ENCODE data around the gene IL22RA2. TPM values are rescaled to one million over a fixed set of nuclear protein-coding genes. Genes with fewer than 3 reads are reported as not detected.
A peak's percentile ranks its signal among the peaks of the same experiment; 100 is the strongest.

The IL22RA2 gene
- total and polyA plus RNA-seq, 9 of the 15 experiments (the other 6 are each of a cell fraction or from before 2014, with no cell fraction given), result 0.03 TPM; not detected in 8

- no peak for TF ChIP-seq PATZ1 (CRISPR knock-in tag; IDR thresholded peaks at IDR 0.05; ENCODE audit: borderline replicate concordance)
- no peak for TF ChIP-seq BRD4 (IDR thresholded peaks at IDR 0.05)
- TF ChIP-seq ZBTB9 (CRISPR knock-in tag; IDR thresholded peaks at IDR 0.05), result peak; percentile 70; the same call in 1 of the 2 replicates
- TF ChIP-seq BRCA1 (IDR thresholded peaks at IDR 0.05), result no peak
- no peak for TF ChIP-seq BRCA1 (CRISPR knock-in tag; IDR thresholded peaks at IDR 0.05)
- TF ChIP-seq ZBTB43 (CRISPR knock-in tag; IDR thresholded peaks at IDR 0.05), result no peak
- TF ChIP-seq ZNF764 (CRISPR knock-in tag; IDR thresholded peaks at IDR 0.05; ENCODE audit: low read depth), result no peak
- TF ChIP-seq NFIC (IDR thresholded peaks at IDR 0.05), result no peak
- no peak for TF ChIP-seq REST (IDR thresholded peaks at IDR 0.05; ENCODE audit: borderline replicate concordance)
- TF ChIP-seq REST (CRISPR knock-in tag; IDR thresholded peaks at IDR 0.05; ENCODE audit: low read depth), result no peak
- TF ChIP-seq ATF1 (CRISPR knock-in tag; IDR thresholded peaks at IDR 0.05), result no peak
- TF ChIP-seq ATF1 (tag; IDR thresholded peaks at IDR 0.05), result peak; percentile 42; the same call in 1 of the 2 replicates
- no peak for TF ChIP-seq GABPB1 (CRISPR knock-in tag; IDR thresholded peaks at IDR 0.05)
- no peak for TF ChIP-seq ZBED1 (IDR thresholded peaks at IDR 0.05)
- no peak; the same call in 1 of the 2 replicates for TF ChIP-seq FOXM1 (IDR thresholded peaks at IDR 0.05; ENCODE audit: low read depth)
- TF ChIP-seq FOXM1 (CRISPR knock-in tag; IDR thresholded peaks at IDR 0.05; ENCODE audit: low read depth), result no peak
- no peak for TF ChIP-seq SMAD1 (IDR thresholded peaks at IDR 0.05; ENCODE audit: low read depth, low read length, partially characterized antibody)
- TF ChIP-seq GATAD2A (IDR thresholded peaks at IDR 0.05), result no peak
Measured at GRCh38 chr6:137170266-137171052, 3.0 kb downstream of the IL22RA2 start (continued).

Data from K562 (cell line).